Suppressor macrophage treated with lipopolysaccharide for 1 hour (primary cell): ENCODE measurements around the gene SPATA31A7.
"Not testable (repeated sequence)": the region's sequence is repeated elsewhere in the genome, so short reads cannot be mapped to it uniquely, and the experiment has no call there.

ENCODE experiments used
- DNase-seq, 3 donors: peaks; one replicate each; pipeline ENCODE4 v3.0.0-alpha.2; 2020 to 2022

Gene SPATA31A7

GRCh38 chr9:61189736-61190135, at the start of gene SPATA31A7:
Gene SPATA31A7, plus strand, starts transcription at chr9:61190036. Its CDS starts 29 bp downstream, at chr9:61190065.
- DNase-seq, result not testable (repeated sequence)

- not testable (repeated sequence) for DNase-seq
Measured at GRCh38 chr9:61226438-61226837, 36.6 kb downstream of the SPATA31A7 start.
